D721Med (cell line): ENCODE measurements around the gene ISY1.

ENCODE experiments used
- DNase-seq: peaks from one replicate; pipeline ENCODE4 v3.0.0; 2011; ENCODE audit warnings: low spot score; ENCODE audit not compliant: insufficient read length
- FAIRE-seq: peaks from 2 replicates; lab custom pipeline; 2011; peaks lifted over from hg19 to GRCh38; lab: Jason Lieb, UNC
- TF ChIP-seq, protein P1 (sequence below): IDR thresholded peaks from 2 replicates; pipeline ENCODE4 v1.5.1; 2012; ENCODE audit warnings: mild to moderate bottlenecking, control low read depth; ENCODE audit not compliant: insufficient read depth; ENCODE audit errors: missing control alignments

ISY1 gene

DNA sequence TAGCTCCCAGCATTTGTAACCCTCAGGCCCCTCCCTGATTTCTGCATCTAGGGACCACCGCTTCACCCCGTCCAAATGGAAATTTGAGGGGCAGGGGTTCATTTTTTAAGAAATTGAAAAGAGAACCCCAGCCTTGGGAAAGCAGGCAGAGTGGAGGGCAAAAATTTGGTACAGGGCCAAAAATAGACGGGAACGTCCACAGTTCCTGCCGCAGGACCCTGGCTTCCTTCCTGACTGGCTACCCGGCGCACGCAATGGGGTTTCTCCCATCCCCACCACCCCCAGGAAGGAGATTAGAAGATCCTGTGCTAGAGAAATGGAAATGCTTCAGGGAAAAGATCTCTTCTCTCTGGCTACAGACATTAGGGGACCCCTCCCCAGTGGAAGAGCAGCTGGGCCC, 79.4 kb downstream of the ISY1 start:
- TF ChIP-seq, protein P1, sequence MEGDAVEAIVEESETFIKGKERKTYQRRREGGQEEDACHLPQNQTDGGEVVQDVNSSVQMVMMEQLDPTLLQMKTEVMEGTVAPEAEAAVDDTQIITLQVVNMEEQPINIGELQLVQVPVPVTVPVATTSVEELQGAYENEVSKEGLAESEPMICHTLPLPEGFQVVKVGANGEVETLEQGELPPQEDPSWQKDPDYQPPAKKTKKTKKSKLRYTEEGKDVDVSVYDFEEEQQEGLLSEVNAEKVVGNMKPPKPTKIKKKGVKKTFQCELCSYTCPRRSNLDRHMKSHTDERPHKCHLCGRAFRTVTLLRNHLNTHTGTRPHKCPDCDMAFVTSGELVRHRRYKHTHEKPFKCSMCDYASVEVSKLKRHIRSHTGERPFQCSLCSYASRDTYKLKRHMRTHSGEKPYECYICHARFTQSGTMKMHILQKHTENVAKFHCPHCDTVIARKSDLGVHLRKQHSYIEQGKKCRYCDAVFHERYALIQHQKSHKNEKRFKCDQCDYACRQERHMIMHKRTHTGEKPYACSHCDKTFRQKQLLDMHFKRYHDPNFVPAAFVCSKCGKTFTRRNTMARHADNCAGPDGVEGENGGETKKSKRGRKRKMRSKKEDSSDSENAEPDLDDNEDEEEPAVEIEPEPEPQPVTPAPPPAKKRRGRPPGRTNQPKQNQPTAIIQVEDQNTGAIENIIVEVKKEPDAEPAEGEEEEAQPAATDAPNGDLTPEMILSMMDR: no peak
- DNase-seq: no peak
- no peak for FAIRE-seq

DNA sequence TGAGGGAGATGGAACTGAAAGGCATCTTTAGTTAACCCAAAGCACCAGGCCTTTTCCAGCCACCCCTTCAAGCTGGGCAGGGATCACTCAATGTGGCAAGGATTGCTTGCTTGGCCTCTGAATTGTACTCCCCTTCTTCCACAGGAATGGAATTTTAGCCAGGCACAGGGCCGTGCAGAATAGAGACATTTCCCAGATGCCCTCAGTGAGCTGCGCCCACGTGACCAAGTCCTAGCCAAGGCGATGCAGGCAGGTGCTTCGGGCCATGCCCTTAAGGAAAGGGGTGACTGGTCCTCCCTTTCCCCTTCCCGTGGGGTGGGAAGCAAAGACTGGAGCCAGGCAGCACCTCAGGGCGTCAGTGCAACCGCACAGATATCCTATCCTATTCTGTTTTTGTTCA, 82.4 kb downstream of the ISY1 start:
- TF ChIP-seq, protein P1: no peak
- FAIRE-seq: no peak

More for the DNA sequence above, 82.4 kb downstream of the ISY1 start:
- DNase-seq: no peak
